GM21423 (cell line): Measurements from ENCODE around the gene ERCC2.
A peak's percentile ranks its signal among the peaks of the same experiment; 100 is the strongest.
"Not testable (repeated sequence)": the region's sequence is repeated elsewhere in the genome, so short reads cannot be mapped to it uniquely, and the experiment has no call there.

ENCODE experiments used
- ATAC-seq: cut with Tn5 transposase; IDR thresholded peaks from one replicate; pipeline ENCODE4 v1.9.1; 2021; ENCODE audit warnings: mild to moderate bottlenecking, moderate library complexity; ENCODE audit not compliant: unreplicated experiment

The ERCC2 gene

GRCh38 chr19:45370410-45371204 lies at the start of gene ERCC2:
TSS of gene ERCC2 (minus strand) at chr19:45370573. CDS start at chr19:45370540, 33 bp downstream.
- ATAC-seq: peak; percentile 94

GRCh38 chr19:45419895-45420294 lies 49.5 kb upstream of the ERCC2 start:
- no peak for ATAC-seq

GRCh38 chr19:45419396-45419795 lies 49.0 kb upstream of the ERCC2 start:
- peak; percentile 66 for ATAC-seq

GRCh38 chr19:45418802-45419201 lies 48.4 kb upstream of the ERCC2 start:
- no peak for ATAC-seq

GRCh38 chr19:45417151-45417550 lies 46.8 kb upstream of the ERCC2 start:
- no peak for ATAC-seq

- ATAC-seq: no peak
Observed at GRCh38 chr19:45414468-45414867, 44.1 kb upstream of the ERCC2 start.

GRCh38 chr19:45413497-45413896 lies 43.1 kb upstream of the ERCC2 start:
- no peak for ATAC-seq

- ATAC-seq: not testable (repeated sequence)
Observed at GRCh38 chr19:45410330-45410729, 40.0 kb upstream of the ERCC2 start.

GRCh38 chr19:45409557-45409920 lies 39.2 kb upstream of the ERCC2 start:
- ATAC-seq: no peak

- no peak for ATAC-seq
Observed at GRCh38 chr19:45408830-45409556, 38.6 kb upstream of the ERCC2 start.

GRCh38 chr19:45408121-45408520 lies 37.7 kb upstream of the ERCC2 start:
- ATAC-seq: no peak

GRCh38 chr19:45407585-45407984 lies 37.2 kb upstream of the ERCC2 start:
- not testable (repeated sequence) for ATAC-seq

GRCh38 chr19:45407091-45407375 lies 36.7 kb upstream of the ERCC2 start:
- no peak for ATAC-seq

- peak; percentile 63 for ATAC-seq
Observed at GRCh38 chr19:45406226-45407090, 36.1 kb upstream of the ERCC2 start, which contains the start of gene POLR1G. TSS of gene POLR1G (plus strand) at chr19:45406644. CDS start at chr19:45406697, 53 bp downstream.

GRCh38 chr19:45405435-45406225 lies 35.3 kb upstream of the ERCC2 start:
- ATAC-seq: peak; percentile 41

GRCh38 chr19:45404557-45405434 lies 34.4 kb upstream of the ERCC2 start, which contains the start of gene PPP1R13L:
TSS of gene PPP1R13L (minus strand) at chr19:45405069. CDS start at chr19:45398318, 6,751 bp downstream.
- ATAC-seq: peak; percentile 41

GRCh38 chr19:45403781-45404556 lies 33.6 kb upstream of the ERCC2 start:
- no peak for ATAC-seq

GRCh38 chr19:45403272-45403671 lies 32.9 kb upstream of the ERCC2 start:
- no peak for ATAC-seq
